COLO668 (cell line): ENCODE data around the gene TAF10.

ENCODE experiments used
- DNase-seq: peaks from one replicate; lab custom pipeline; 2025; ENCODE audit not compliant: unreplicated experiment; lab: John Stamatoyannopoulos, UW

Gene TAF10

GRCh38 chr11:6612213-6613041 lies at the start of gene TAF10:
Gene TAF10 (minus strand): TSS chr11:6612216. CDS start chr11:6612189, 27 bp downstream.
- DNase-seq, result peak; percentile 97

DNA sequence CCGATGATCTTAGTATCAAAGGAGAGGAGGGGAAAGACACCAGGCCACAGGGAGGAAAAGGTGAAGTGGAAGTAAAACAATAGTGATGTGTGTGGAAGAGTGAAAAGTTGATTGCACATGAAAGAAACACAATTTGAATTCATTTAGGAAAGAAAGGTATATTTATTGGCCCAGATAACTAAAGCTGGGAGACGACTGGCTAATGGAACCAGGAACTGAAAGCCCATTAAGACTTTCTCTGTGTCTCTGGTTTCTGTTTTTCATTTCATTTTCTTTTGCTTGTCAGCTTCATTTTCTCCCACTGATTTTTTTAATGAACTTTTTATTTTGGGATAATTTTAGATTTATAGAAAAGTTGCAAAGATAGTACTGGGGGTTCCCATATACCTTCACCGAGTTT lies 48.7 kb upstream of the TAF10 start:
- no peak for DNase-seq

GRCh38 chr11:6658647-6659046 lies 46.6 kb upstream of the TAF10 start:
- DNase-seq, result no peak

- DNase-seq, result no peak
These were observed 45.3 kb upstream of the TAF10 start for GRCh38 chr11:6657346-6657745.

GRCh38 chr11:6656936-6657335 lies 44.9 kb upstream of the TAF10 start:
- no peak for DNase-seq

DNA sequence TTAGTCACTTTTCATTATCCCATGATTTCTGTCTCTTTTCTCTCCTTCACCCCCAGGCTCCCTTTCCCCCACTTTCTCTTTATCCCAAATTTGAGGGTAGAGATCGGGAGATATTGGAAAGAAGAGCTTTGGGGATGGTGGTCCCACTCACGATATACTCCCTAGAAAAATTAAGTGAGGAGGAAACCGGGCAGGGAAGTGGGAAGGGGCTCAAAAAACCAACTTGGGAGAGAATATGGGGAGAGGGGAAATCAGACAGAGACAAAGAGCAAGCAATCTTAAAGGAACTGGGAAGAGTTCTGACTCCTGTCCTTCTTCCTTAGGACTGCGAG lies 44.5 kb upstream of the TAF10 start:
- no peak for DNase-seq

DNA sequence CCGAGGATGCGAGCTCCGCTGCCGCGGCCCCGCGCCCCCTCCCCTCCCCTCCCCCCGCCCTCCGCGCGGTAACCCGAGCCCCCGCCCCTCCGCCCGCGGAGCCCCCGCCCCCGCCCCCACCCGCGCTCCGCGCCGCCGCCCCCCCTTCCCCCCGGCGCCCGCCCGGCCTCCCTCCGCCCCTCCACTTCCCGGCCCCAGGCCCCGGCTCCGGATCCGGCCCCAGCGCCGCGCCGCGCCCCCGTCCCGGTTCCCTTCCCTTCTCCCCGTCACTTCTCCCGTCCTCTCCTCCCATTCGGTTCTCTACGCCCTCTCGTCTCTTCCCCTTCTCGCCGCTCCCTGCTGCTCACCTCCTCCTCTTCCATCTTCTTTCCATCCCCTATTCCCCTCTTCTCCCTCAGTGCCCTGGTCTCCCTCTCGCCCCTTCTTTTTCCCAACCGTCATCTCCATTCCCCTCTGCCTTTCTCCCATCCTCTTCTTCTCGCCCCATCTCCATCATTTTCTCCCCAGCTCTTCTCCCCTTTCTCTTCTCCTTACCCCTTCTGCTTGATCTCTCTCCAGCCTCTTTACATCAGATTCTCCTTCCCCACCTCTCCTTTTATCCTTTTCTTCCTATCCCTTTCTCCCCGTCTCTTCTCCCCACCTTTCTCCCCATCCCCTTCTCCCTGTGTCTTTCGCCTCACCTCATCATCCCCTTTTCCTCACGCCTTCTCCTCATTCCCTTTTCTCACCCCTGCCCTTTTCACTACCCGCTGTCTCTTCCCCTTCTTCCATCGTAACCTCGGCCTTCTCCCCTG lies 44.0 kb upstream of the TAF10 start, which contains the start of gene DCHS1:
Gene DCHS1, minus strand, starts transcription at position 20 of the 794 bp plus-strand sequence. CDS start 14,196 bp downstream, outside the sequence.
- DNase-seq, result peak; percentile 22

DNA sequence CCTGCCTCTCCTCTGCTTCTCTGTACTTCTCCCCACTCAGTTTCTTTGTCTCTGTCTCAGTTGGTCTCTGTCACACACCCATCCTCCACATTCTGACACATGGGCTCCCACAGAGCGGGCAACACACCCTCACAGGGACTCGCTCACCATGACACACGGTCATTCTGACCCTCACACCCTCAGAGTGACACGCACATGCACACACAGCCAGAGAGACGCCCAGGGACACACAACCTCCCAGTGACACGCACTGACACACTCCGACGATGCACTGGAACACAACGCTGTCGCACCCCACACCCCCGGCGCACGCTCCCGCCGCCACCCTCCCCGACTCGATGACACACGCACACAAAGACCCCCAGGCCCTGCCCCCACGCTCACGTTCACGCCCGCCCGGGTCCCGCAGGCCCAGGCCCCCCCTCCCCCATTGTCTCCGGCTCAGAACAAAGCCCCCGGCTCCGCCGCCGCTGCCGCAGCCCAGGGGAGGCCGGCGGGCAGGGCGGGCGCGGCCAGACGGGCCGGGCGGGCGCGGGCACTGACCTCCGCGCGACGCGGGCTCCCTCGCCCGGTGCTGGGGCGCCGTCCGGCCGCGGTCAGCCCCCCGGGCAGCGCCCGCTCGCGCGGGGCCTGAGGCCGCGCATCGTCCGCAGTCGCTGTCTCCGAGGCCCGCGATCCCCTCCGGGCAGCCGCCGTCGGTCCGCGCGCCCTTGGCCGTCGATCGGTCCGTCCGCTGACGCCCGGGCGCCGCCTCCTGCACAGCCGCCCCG lies 43.2 kb upstream of the TAF10 start:
- DNase-seq, result peak; percentile 22

GRCh38 chr11:6654281-6655019 lies 42.4 kb upstream of the TAF10 start:
- DNase-seq, result no peak

DNA sequence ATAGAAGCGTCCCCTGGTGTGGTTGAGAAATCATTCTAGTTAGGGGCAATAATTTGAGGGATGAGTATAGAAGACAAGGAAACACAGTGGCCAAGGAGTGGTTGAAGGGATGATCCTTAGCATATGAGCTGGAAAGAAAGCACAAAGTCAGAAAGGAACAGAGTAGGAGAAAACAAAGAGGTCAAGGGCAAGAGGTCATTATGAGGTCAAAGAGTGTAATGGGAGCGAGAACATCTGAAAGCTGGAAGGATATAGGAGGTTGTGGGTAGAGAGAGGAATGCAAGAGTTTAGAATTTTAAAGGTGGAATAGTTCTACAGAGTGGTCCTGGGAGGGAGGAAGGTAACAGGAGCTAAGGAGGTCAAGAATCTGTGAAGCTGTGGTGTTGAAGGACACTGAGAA lies 41.6 kb upstream of the TAF10 start:
- DNase-seq, result no peak

GRCh38 chr11:6653097-6653496 lies 41.1 kb upstream of the TAF10 start:
- DNase-seq, result no peak

DNA sequence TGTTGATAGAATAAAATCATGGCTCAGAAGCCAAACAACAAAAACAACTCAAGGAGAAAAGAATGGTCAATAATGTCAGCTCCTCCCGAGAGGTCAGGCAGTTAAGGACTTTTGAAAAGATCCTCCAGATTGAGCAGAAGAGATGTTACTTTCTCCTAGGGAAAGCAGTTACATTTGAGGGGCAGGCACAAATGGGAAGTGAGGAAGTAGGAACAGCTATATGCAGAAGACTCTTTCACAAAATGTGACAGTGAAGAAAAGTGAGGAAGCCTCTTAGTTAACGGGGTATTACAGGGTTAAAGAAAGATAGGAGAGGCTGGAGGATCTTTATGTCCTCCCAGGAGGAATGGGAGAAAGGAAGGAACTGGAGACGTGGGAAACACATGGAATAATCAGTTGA lies 40.2 kb upstream of the TAF10 start:
- DNase-seq, result no peak

DNA sequence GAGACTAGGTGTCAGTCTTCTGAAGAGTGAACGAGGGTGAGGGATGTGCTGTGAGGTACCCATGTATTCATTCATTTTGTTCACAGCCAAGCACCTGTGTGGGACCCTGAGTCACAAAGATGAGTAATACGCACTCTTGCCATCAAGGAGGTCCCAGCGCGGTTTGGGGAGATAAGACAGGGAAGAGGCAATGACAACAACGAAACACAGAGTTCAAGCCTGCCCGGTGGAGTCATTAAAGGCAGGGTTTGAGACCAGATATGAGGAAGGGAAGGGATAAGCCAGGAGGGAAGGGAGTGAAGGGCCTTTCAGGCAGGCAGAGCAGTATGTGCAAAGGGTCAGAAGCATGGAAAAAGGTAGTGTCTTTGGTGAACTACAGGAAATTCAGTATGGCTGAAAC lies 39.0 kb upstream of the TAF10 start:
- DNase-seq, result no peak

- no peak for DNase-seq
These were observed 38.1 kb upstream of the TAF10 start for GRCh38 chr11:6650104-6650503.

DNA sequence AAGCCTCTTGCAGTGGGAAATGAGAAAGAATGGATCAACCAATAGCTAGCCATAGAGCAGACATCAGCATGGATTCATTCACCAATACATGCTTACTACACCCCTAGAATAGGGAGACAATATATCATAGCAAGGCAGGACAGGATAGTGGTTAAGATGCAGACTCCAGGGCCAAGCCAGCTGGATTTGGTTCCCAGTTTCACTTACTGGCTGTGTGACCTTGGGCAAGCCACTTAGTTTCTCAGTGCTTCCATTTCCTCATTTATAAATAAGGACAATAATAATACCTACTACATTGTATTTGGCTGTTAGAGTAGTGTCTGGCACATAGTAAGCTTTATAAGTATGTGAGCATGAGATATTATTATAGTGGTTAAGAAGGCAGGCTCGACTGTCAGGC lies 36.5 kb upstream of the TAF10 start:
- no peak for DNase-seq

- no peak for DNase-seq
These were observed 35.8 kb upstream of the TAF10 start for GRCh38 chr11:6647836-6648235.

- no peak for DNase-seq
These were observed 35.1 kb upstream of the TAF10 start for GRCh38 chr11:6646918-6647679.

GRCh38 chr11:6646576-6646917 lies 34.5 kb upstream of the TAF10 start:
- DNase-seq, result no peak

- no peak for DNase-seq
These were observed 34.1 kb upstream of the TAF10 start for GRCh38 chr11:6646071-6646470.

- no peak for DNase-seq
These were observed 30.9 kb upstream of the TAF10 start for GRCh38 chr11:6642957-6643356.
